Renal cortical epithelial cell (primary cell): ENCODE measurements around the gene ZC3HAV1L. TPM values are rescaled to one million over a fixed set of nuclear protein-coding genes. Genes with fewer than 3 reads are reported as not detected.
"Not testable (repeated sequence)": the region's sequence is repeated elsewhere in the genome, so short reads cannot be mapped to it uniquely, and the experiment has no call there.

Experiments used
- DNase-seq: peaks from one replicate; pipeline ENCODE4 v3.0.0-alpha.2; 2011; ENCODE audit warnings: low read depth
- total RNA-seq: library from RNA; depleted of rRNA; stranded (reverse); fragments of >200 nt; gene quantifications from 2 replicates; pipeline ENCODE4 v1.2.3, GENCODE V29; 2014

Gene ZC3HAV1L
- 13.5 and 34.9 TPM in 2 replicates for total RNA-seq

- no peak for DNase-seq
These were observed at the start of gene ZC3HAV1L for GRCh38 chr7:139035586-139036353. TSS of gene ZC3HAV1L (minus strand) at chr7:139036042. CDS start at chr7:139036017, 25 bp downstream.

- no peak for DNase-seq
These were observed 48.9 kb upstream of the ZC3HAV1L start for GRCh38 chr7:139084709-139085108.

- no peak for DNase-seq
These were observed 45.7 kb upstream of the ZC3HAV1L start for GRCh38 chr7:139081584-139081983.

DNA sequence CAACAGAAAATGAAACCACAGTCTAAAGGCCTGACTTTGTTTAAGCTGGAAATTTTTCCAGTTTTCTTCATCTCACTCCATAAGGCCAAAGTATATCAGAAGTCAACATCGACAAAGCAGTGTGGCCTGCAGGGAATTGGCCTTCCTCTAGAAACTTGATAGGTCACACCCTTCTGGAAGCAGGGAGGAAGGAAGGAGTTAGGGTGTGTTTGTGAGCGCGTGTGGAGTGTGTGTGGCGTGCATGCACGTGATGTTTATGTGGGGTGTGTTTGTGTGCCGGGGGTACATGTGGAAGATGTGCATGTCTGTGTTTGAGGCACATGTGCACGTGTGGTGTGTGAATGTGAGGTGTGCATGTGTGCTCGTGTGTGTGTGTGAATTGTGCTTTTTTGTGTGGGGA is 45.1 kb upstream of the ZC3HAV1L start:
- no peak for DNase-seq

GRCh38 chr7:139079861-139080260 is 44.0 kb upstream of the ZC3HAV1L start:
- no peak for DNase-seq

GRCh38 chr7:139078911-139079310 is 43.1 kb upstream of the ZC3HAV1L start:
- no peak for DNase-seq

DNA sequence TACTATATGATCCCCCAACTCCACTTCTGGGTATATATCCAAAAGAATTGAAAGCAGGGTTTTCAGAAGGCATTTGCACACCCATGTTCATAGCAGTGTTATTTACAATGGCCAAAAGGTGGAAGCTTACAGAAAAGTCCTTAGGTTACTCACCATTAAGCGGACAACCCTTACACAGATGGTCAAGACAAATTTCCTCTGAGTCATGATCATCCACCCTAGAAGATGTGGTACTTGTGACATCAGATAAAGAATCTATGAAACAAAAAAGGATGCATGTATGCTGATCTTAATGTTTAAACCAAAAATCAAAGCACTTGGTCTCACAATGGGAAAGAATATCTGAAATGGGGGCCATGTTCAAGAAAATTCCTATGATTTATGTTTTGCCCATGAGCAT is 42.6 kb upstream of the ZC3HAV1L start:
- no peak for DNase-seq

- DNase-seq = not testable (repeated sequence)
These were observed 41.9 kb upstream of the ZC3HAV1L start for GRCh38 chr7:139077706-139078105.

- DNase-seq = peak; percentile 73
These were observed 40.2 kb upstream of the ZC3HAV1L start for GRCh38 chr7:139075871-139076686.

- DNase-seq = peak; percentile 80
These were observed 39.3 kb upstream of the ZC3HAV1L start for GRCh38 chr7:139075031-139075652.

DNA sequence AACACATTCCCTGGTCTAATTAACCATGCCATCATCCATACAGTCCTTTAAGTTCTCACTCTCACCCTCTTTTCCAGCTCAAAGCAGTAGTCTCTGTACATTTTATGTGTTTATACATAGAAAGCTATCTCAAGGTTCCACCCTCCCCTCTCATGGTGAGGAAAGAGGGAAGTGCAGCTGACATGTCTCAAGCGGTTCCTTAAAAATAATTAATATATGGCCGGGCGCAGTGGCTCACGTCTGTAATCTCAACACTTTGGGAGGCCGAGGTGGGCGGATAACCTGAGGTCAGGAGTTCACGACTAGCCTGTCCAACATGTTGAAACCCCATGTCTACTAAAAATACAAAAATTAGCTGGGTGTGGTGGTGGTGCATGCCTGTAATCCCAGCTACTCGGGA is 37.0 kb upstream of the ZC3HAV1L start:
- no peak for DNase-seq

DNA sequence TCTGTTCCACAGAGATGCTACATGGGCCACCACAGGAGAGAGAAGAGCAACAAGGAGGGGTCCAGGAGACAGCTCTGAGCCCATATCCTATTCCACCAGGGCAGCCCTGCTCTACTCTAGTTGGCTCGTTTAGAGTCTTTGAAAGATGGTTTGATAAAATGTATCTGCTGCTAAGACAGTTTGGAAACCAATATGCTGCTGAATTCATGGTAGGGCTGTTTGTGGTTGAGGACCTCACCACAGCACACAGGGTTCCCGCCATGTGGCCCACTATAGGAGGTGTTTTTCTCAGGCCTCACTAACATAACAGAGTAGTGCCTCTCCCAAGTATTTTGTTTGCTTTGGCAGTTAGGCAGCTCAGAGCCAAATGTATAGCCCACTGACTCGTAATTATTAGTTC is 35.8 kb upstream of the ZC3HAV1L start:
- DNase-seq = no peak

- peak; percentile 83 for DNase-seq
These were observed 32.9 kb upstream of the ZC3HAV1L start for GRCh38 chr7:139068544-139069399.

GRCh38 chr7:139066315-139066714 is 30.5 kb upstream of the ZC3HAV1L start:
- no peak for DNase-seq

DNA sequence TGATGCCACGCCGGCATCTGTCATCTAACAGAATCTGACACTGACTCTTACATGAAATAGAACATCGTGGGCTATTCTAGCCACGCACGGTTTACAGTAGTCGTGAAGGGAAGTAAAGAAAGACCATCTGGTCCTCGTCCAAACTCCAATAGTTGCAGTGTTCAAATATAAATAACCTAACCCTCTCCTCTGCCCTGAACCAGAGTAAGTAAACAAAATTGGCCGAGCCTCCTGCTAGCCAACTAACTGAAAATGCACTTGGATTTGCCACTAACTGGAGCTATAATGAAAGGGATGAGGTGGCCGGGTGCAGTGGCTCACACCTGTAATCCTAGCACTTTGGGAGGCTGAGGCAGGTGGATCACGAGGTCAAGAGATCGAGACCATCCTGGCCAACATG is 29.5 kb upstream of the ZC3HAV1L start:
- no peak for DNase-seq

- DNase-seq = no peak
These were observed 25.6 kb upstream of the ZC3HAV1L start for GRCh38 chr7:139061416-139061815.

- DNase-seq = no peak
These were observed 24.9 kb upstream of the ZC3HAV1L start for GRCh38 chr7:139060695-139061237.

DNA sequence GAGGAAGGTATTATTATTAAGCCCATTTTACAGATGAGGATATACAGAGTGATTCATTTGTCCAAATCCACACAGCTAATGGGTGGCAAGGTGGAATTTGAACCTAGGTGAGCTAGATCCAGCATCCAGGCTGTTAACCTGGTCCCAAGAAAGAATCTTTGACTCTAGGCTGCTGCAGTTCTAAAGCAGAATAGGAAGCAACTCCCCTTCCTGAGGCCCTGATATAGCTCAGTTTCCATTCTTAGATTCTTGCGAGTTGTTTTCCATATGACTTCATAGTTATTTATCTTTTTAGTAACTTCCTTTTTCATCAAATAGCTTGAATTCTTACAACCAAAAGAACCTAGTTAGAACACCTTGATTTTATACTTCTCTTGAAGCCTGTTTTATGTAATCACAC is 24.1 kb upstream of the ZC3HAV1L start:
- no peak for DNase-seq

DNA sequence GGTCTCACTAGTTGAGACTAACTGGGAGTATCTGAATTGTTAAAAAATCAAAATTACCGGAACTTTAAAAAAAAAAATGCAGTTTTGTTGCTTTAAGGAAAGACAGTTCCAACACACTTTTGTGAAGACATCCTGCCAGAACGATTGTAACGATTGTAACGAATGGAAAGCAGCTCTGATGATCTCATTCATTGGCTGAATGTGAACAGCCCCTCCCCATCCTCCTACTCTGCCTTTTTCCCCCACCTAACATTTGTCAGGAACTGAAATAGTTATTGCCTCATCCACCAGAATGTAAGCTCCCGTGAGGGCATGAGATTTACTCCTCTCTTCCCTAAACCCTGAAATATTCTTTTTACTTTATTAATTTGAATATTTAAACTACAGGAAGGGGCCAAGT is 23.1 kb upstream of the ZC3HAV1L start:
- no peak for DNase-seq

DNA sequence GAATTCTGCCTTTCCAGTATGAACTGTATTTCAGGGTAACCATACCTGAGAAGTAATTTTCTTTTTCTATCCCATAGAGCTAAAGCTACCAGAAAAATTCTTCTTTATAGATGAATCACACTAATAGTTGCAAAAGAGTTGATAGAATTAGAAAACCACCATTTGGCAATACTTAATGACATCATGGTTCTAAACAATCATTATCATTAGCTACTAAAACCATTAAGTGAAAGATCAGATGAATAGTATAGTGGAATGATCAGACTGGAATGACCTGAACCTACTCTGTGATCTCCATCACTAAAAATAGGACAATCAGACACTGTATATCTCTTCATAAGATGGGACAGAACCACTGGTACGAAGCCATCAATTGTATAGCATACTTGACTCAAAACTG is 19.8 kb upstream of the ZC3HAV1L start:
- DNase-seq = no peak

- not testable (repeated sequence) for DNase-seq
These were observed 18.8 kb upstream of the ZC3HAV1L start for GRCh38 chr7:139054656-139055055.
